Measurements from ENCODE around the gene GRIK1. TPM values are rescaled to one million over a fixed set of nuclear protein-coding genes. Genes with fewer than 3 reads are reported as not detected.

GRIK1 gene
- total and polyA plus RNA-seq, 12 donors = not detected

GRCh38 chr21:29650523-29651022, 289.2 kb downstream of the GRIK1 start:
- ATAC-seq = no peak
- intact Hi-C loops (cut with DNase I) = no loop called here
- H3K4me3 ChIP-seq = no peak overlapping the region
- H3K36me3 ChIP-seq = no peaks in the 10 kb centered on the region
- H3K27ac ChIP-seq = no peak overlapping the region
- no peaks in the 10 kb centered on the region for H3K9me3 ChIP-seq
- no peak for TF ChIP-seq CTCF (IDR thresholded peaks at IDR 0.05)
- 85% methylated on average over 6 of the region's 6 CpGs for WGBS, 2 donors
- H3K27me3 ChIP-seq = no peaks in the 10 kb centered on the region
- H3K4me1 ChIP-seq = no peaks in the 10 kb centered on the region
- no peak for DNase-seq

GRCh38 chr21:29649406-29649814, 290.4 kb downstream of the GRIK1 start:
- WGBS, 2 donors = 63 to 71% methylated on average over 5 of the region's 5 CpGs

GRCh38 chr21:29648710-29649240, 291.0 kb downstream of the GRIK1 start:
- Histone ChIP-seq H3K27ac (no peak overlapping the region), H3K4me3 (no peak overlapping the region), H3K27me3 (no peaks in the 10 kb centered on the region), H3K9me3 (no peaks in the 10 kb centered on the region), H3K4me1 (no peaks in the 10 kb centered on the region), H3K36me3 (no peaks in the 10 kb centered on the region)
- no peak for DNase-seq
- no peak for TF ChIP-seq CTCF (IDR thresholded peaks at IDR 0.05)
- no peak for ATAC-seq
- 90 to 96% methylated on average over 5 of the region's 5 CpGs for WGBS, 2 donors
- intact Hi-C loops (cut with DNase I) = no loop called here

More at GRCh38 chr21:29649406-29649814, 290.4 kb downstream of the GRIK1 start:
- no peaks in the 10 kb centered on the region for H3K4me1 ChIP-seq
- H3K9me3 ChIP-seq = no peaks in the 10 kb centered on the region
- DNase-seq (no peak), ATAC-seq (no peak)
- no peak for TF ChIP-seq CTCF (IDR thresholded peaks at IDR 0.05)
- H3K27me3 ChIP-seq = no peaks in the 10 kb centered on the region
- no peak overlapping the region for H3K4me3 ChIP-seq
- intact Hi-C loops (cut with DNase I) = no loop called here
- no peaks in the 10 kb centered on the region for H3K36me3 ChIP-seq
- H3K27ac ChIP-seq = no peak overlapping the region

- no peaks in the 10 kb centered on the region for H3K9me3 ChIP-seq
Observed at GRCh38 chr21:29647353-29647781, 292.4 kb downstream of the GRIK1 start.

More at GRCh38 chr21:29647353-29647781, 292.4 kb downstream of the GRIK1 start:
- H3K27ac ChIP-seq = no peak overlapping the region
- no peaks in the 10 kb centered on the region for H3K27me3 ChIP-seq
- WGBS, 2 donors = 51 to 53% methylated on average over 5 of the region's 5 CpGs
- ATAC-seq = no peak
- no peak for DNase-seq
- intact Hi-C loops (cut with DNase I) = no loop called here
- TF ChIP-seq CTCF (IDR thresholded peaks at IDR 0.05) = no peak
- H3K4me3 ChIP-seq = no peak overlapping the region
- H3K4me1 ChIP-seq = no peaks in the 10 kb centered on the region
- H3K36me3 ChIP-seq = no peaks in the 10 kb centered on the region

All from heart right ventricle (tissue), 16 donors.